CD14-positive monocyte (primary cell): ENCODE measurements around the gene SMAD2. TPM values are rescaled to one million over a fixed set of nuclear protein-coding genes. Genes with fewer than 3 reads are reported as not detected.
"Not testable (repeated sequence)": the region's sequence is repeated elsewhere in the genome, so short reads cannot be mapped to it uniquely, and the experiment has no call there.

Experiments
- DNase-seq, 3 donors: peaks; one replicate each; pipeline ENCODE4 v3.0.0-alpha.2; 2011 to 2022
- H2AFZ ChIP-seq: 2 replicates; pipeline ENCODE4 v1.6.0; 2012; ENCODE audit warnings: mild to moderate bottlenecking, low read depth, low read length, inconsistent platforms; ENCODE audit not compliant: insufficient read depth, poor library complexity, severe bottlenecking
- H3K27ac ChIP-seq, 2 donors: 1 replicate in 1 of 2; 2 replicates in 1 of 2; pipeline ENCODE4 v1.5.1; 2012 to 2013; ENCODE audit warnings: low read length in 2 of 2, control low read depth in 1 of 2, inconsistent platforms in 1 of 2, low read depth in 1 of 2, mild to moderate bottlenecking in 1 of 2
- H3K27me3 ChIP-seq, 2 donors: one replicate each; pipeline versions ENCODE4 v1.6.0 to v1.6.1; 2011 to 2013; ENCODE audit warnings: low read length in 2 of 2; ENCODE audit not compliant: control insufficient read depth in 2 of 2, insufficient read depth in 2 of 2
- H3K36me3 ChIP-seq, 2 donors: replicated peaks in 1 of 2; 1 replicate in 1 of 2; 2 replicates in 1 of 2; pipeline versions ENCODE4 v1.5.1 to v1.6.1; 2012 to 2013; ENCODE audit warnings: low read length in 2 of 2, control low read depth in 1 of 2, inconsistent platforms in 1 of 2, mild to moderate bottlenecking in 1 of 2; ENCODE audit not compliant: insufficient read depth in 2 of 2, control insufficient read depth in 1 of 2
- H3K4me1 ChIP-seq, 2 donors: 1 replicate in 1 of 2; 2 replicates in 1 of 2; pipeline versions ENCODE4 v1.5.1 to v1.6.1; 2012 to 2013; ENCODE audit warnings: low read length in 2 of 2, control low read depth in 1 of 2, inconsistent platforms in 1 of 2, mild to moderate bottlenecking in 1 of 2, moderate library complexity in 1 of 2; ENCODE audit not compliant: insufficient read depth in 2 of 2, control insufficient read depth in 1 of 2
- H3K4me2 ChIP-seq: replicated peaks from 2 replicates; pipeline ENCODE3; 2012; ENCODE audit warnings: low read length, moderate library complexity, mild to moderate bottlenecking; ENCODE audit not compliant: poor library complexity, severe bottlenecking; ENCODE audit errors: extremely low read depth
- H3K4me3 ChIP-seq, 3 experiments: fragments of 200-600 bp in 1 of 3; sonication (generic) in 1 of 3; replicated peaks in 1 of 3; 1 replicate in 2 of 3; 2 replicates in 1 of 3; pipeline ENCODE4 v1.5.1; 2011 to 2013; ENCODE audit warnings: low read length in 3 of 3, mild to moderate bottlenecking in 3 of 3, control low read depth in 2 of 3, low read depth in 2 of 3, inconsistent platforms in 1 of 3, moderate library complexity in 1 of 3
- H3K79me2 ChIP-seq: 2 replicates; pipeline ENCODE4 v1.6.0; 2012; ENCODE audit warnings: mild to moderate bottlenecking, control low read depth, inconsistent platforms, low read length, moderate library complexity; ENCODE audit not compliant: insufficient read depth
- H3K9ac ChIP-seq: 2 replicates; pipeline ENCODE4 v1.6.0; 2017; ENCODE audit warnings: low read length, mild to moderate bottlenecking; ENCODE audit not compliant: insufficient read depth, poor library complexity, severe bottlenecking
- H3K9me3 ChIP-seq, 2 donors: replicated peaks in 1 of 2; 1 replicate in 1 of 2; 2 replicates in 1 of 2; pipeline versions ENCODE4 v1.5.1 to v1.6.1; 2012 to 2013; ENCODE audit warnings: low read length in 2 of 2, control low read depth in 1 of 2; ENCODE audit not compliant: control insufficient read depth in 1 of 2, insufficient read depth in 1 of 2
- H4K20me1 ChIP-seq: 2 replicates; pipeline ENCODE4 v1.6.0; 2012; ENCODE audit warnings: mild to moderate bottlenecking, low read length, control low read depth, moderate library complexity; ENCODE audit not compliant: insufficient read depth
- H3K27ac Mint-ChIP-seq, 7 donors: one replicate each; pipeline ENCODE4 v1.8.0; 2020; ENCODE audit warnings: mild to moderate bottlenecking in 7 of 7, mixed read lengths in 7 of 7, moderate library complexity in 6 of 7, inconsistent platforms in 2 of 7
- H3K27me3 Mint-ChIP-seq, 3 donors: one replicate each; pipeline ENCODE4 v1.8.0; 2021 to 2022; ENCODE audit warnings: low read depth in 3 of 3, mild to moderate bottlenecking in 3 of 3, mixed read lengths in 3 of 3, moderate library complexity in 3 of 3, inconsistent platforms in 1 of 3
- H3K36me3 Mint-ChIP-seq, 2 donors: one replicate each; pipeline ENCODE4 v1.8.0; 2020; ENCODE audit warnings: mixed read lengths in 2 of 2, inconsistent platforms in 1 of 2, mild to moderate bottlenecking in 1 of 2
- H3K4me1 Mint-ChIP-seq: one replicate; pipeline ENCODE4 v1.8.0; 2020; ENCODE audit warnings: mild to moderate bottlenecking, mixed read lengths
- H3K4me3 Mint-ChIP-seq, 2 donors: one replicate each; pipeline ENCODE4 v1.8.0; 2020; ENCODE audit warnings: mild to moderate bottlenecking in 2 of 2, mixed read lengths in 2 of 2, moderate library complexity in 1 of 2
- H3K9me3 Mint-ChIP-seq, 7 donors: one replicate each; pipeline ENCODE4 v1.8.0; 2020 to 2022; ENCODE audit warnings: mixed read lengths in 7 of 7, mild to moderate bottlenecking in 6 of 7, moderate library complexity in 6 of 7, inconsistent platforms in 2 of 7
- CTCF ChIP-seq: fragments of 200-600 bp; IDR thresholded peaks from one replicate; pipeline ENCODE4 v1.8.0; 2022; ENCODE audit warnings: antibody characterized with exemption, mild to moderate bottlenecking
- WGBS: methylation state at CpG from one replicate; pipeline ENCODE4 v1.1.5; 2013; ENCODE audit warnings: missing lambda C conversion rate; ENCODE audit not compliant: insufficient coverage; 5-methylcytosine and 5-hydroxymethylcytosine counted together
- intact Hi-C, 2 donors: fragments of 100-400 bp; cut with micrococcal nuclease; formaldehyde crosslinking; loops; one replicate each; pipeline versions ENCODE4 v1.15.0 to v1.15.1; 2023
- polyA plus RNA-seq, 3 donors: library from polyadenylated mRNA; depleted of rRNA in 1 of 3; unstranded in 2 of 3; stranded (reverse) in 1 of 3; fragments of 300-500 nt in 2 of 3; fragments of >200 nt in 1 of 3; fragmentation: Illumina TruSeq in 2 of 3; gene quantifications; 1 replicate in 2 of 3; 2 replicates in 1 of 3; pipeline ENCODE4 v1.2.3, GENCODE V29; 2012 to 2021

SMAD2 gene
- polyA plus RNA-seq, 3 donors, result 48.1 to 72.6 (median 70.6) TPM

GRCh38 chr18:47964053-47964452, 33.6 kb upstream of the SMAD2 start:
- TF ChIP-seq CTCF, result no peak
- no peak overlapping the region for H3K27ac Mint-ChIP-seq
- no peak overlapping the region for H3K9ac ChIP-seq
- H3K4me3 Mint-ChIP-seq, result no peak overlapping the region
- peaks cover 2 to 9% of the 10 kb centered on the region in 2 donors for H3K36me3 Mint-ChIP-seq
- no peaks in the 10 kb centered on the region for H4K20me1 ChIP-seq
- no peak overlapping the region for H3K27ac ChIP-seq
- H3K9me3 Mint-ChIP-seq, result peaks cover 15 to 45% (median 32%) of the 10 kb centered on the region in 7 donors
- H3K79me2 ChIP-seq, result no peaks in the 10 kb centered on the region
- no peak overlapping the region for H2AFZ ChIP-seq
- H3K4me3 ChIP-seq, result no peak overlapping the region
- peaks cover 1 to 8% (median 2%) of the 10 kb centered on the region in 3 donors for H3K27me3 Mint-ChIP-seq
- WGBS, result no CpG with 5 or more reads among the region's 4 CpGs
- no peaks in the 10 kb centered on the region for H3K4me1 ChIP-seq
- peaks cover 1% of the 10 kb centered on the region for H3K4me1 Mint-ChIP-seq
- no peaks in the 10 kb centered on the region for H3K36me3 ChIP-seq
- H3K27me3 ChIP-seq, result no peaks in the 10 kb centered on the region
- H3K9me3 ChIP-seq, result peaks cover 23 to 24% of the 10 kb centered on the region in 2 donors
- intact Hi-C loops, result no loop called here
- no peak overlapping the region for H3K4me2 ChIP-seq
- no peak for DNase-seq

GRCh38 chr18:47961003-47961402, 30.5 kb upstream of the SMAD2 start:
- H3K9me3 Mint-ChIP-seq, result peaks cover 19 to 47% (median 30%) of the 10 kb centered on the region in 7 donors
- DNase-seq, H4K20me1 ChIP-seq, H3K36me3 ChIP-seq, H3K27me3 ChIP-seq, H3K4me1 ChIP-seq, H3K4me2 ChIP-seq, H3K4me1 Mint-ChIP-seq, H3K4me3 ChIP-seq, H3K27ac Mint-ChIP-seq, H2AFZ ChIP-seq, H3K9ac ChIP-seq, H3K27ac ChIP-seq, H3K4me3 Mint-ChIP-seq, intact Hi-C loops, H3K79me2 ChIP-seq, H3K36me3 Mint-ChIP-seq: not testable (repeated sequence)
- whole genome bisulfite sequencing, result 97% methylated on average over 5 of the region's 7 CpGs
- peaks cover 23 to 24% of the 10 kb centered on the region in 2 donors for H3K9me3 ChIP-seq
- peaks cover 3 to 16% (median 13%) of the 10 kb centered on the region in 3 donors for H3K27me3 Mint-ChIP-seq
